Smooth muscle cell of trachea (primary cell): ENCODE results near the gene SFI1. TPM values are rescaled to one million over a fixed set of nuclear protein-coding genes. Genes with fewer than 3 reads are reported as not detected.

Source experiments
- total RNA-seq: library from RNA; depleted of rRNA; stranded (reverse); fragments of >200 nt; gene quantifications from 2 replicates; pipeline ENCODE4 v1.2.1, GENCODE V29; 2014

The SFI1 gene
- total RNA-seq = 13.1 and 24.7 TPM in 2 replicates

GRCh38 chr22:31496007-31496734, at the start of gene SFI1:
Gene SFI1, plus strand, starts transcription at chr22:31496536. Its CDS starts 11,749 bp downstream, at chr22:31508285.

DNA sequence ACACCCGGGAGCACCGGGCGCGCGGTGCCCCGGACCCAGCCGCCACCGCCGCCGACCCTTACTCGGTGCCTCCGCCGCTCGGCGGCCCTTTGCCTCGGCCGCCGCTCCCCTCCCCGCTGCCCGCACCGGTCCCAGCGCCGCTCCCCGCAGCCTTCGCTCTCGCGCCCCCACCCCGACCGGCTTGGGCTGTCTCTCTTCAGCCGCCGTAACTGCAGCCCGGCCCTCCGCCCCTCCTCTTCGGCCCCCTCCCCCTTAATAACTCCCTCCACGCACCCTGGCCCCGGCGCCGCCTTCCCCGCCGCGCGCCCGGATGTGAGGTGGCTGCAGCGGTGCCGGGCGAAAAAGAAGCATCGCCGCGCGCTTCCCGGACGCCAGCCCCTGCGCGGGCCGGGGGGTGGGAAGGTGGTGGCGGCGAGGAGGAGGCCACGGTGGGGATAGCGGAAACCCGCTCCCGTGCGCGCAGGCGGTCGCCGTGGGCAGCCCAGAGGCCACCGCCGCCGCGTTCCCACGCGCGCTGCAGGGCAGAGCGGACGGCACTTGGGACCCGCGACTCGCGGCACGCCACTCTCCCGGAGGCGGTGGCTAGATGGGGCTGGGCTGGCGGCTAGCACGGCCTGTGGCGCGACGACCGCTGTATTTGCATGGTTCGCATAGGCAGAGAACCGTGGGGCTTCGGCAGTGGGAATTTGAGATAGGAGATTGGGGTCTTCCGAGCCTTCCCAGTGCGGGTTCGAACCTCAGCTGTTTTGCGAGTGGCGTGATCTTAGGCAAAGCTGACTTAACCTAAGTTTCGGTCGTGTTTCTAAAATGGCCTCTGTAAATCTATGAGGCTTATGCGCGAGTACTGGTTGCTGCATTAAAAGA, 6.5 kb upstream of the SFI1 start, which contains the start of gene EIF4ENIF1:
Gene EIF4ENIF1, minus strand, starts transcription at position 211 of the 864 bp plus-strand sequence. CDS start 1,124 bp downstream, outside the sequence.

GRCh38 chr22:31661851-31662667, 165.7 kb downstream of the SFI1 start, which contains the start of gene PISD:
Gene PISD, minus strand, starts transcription at chr22:31662215. Its CDS starts 7 bp downstream, at chr22:31662208.

Other genes with a start within 250 kb of the SFI1 start
- gene PIK3IP1, start 204.0 kb upstream of the SFI1 start, total RNA-seq = 37.1 and 55.1 TPM in 2 replicates
- gene PATZ1, start 150.2 kb upstream of the SFI1 start, total RNA-seq = 13.1 and 18.7 TPM in 2 replicates
- gene DRG1, start 96.9 kb upstream of the SFI1 start, total RNA-seq = 84.8 and 89.2 TPM in 2 replicates
- gene EIF4ENIF1, start 6.7 kb upstream of the SFI1 start, total RNA-seq = 8.6 and 19.4 TPM in 2 replicates
- gene PISD, start 165.7 kb downstream of the SFI1 start, total RNA-seq = 32.6 and 33.6 TPM in 2 replicates